Right hindlimb (tissue), 1 donor: ENCODE results near the gene ACER1.

Source experiments
- DNase-seq: peaks from one replicate; pipeline ENCODE4 v3.0.0-alpha.2; 2018

Gene ACER1

GRCh38 chr19:6264803-6265202, 68.6 kb downstream of the ACER1 start:
- DNase-seq = no peak

- no peak for DNase-seq
These were observed 69.5 kb downstream of the ACER1 start for GRCh38 chr19:6263735-6264444.

- no peak for DNase-seq
These were observed 70.1 kb downstream of the ACER1 start for GRCh38 chr19:6263306-6263705.

- DNase-seq = no peak
These were observed 70.9 kb downstream of the ACER1 start for GRCh38 chr19:6262519-6262918.

GRCh38 chr19:6261883-6262282, 71.5 kb downstream of the ACER1 start:
- DNase-seq = no peak

GRCh38 chr19:6260912-6261650, 72.3 kb downstream of the ACER1 start:
- no peak for DNase-seq

GRCh38 chr19:6260376-6260775, 73.0 kb downstream of the ACER1 start:
- no peak for DNase-seq

GRCh38 chr19:6259312-6259861, 74.0 kb downstream of the ACER1 start:
- DNase-seq = no peak

GRCh38 chr19:6258812-6259311, 74.5 kb downstream of the ACER1 start:
- DNase-seq = no peak
